ENCODE measurements around the gene CELSR1.
"Not testable (repeated sequence)": the region's sequence is repeated elsewhere in the genome, so short reads cannot be mapped to it uniquely, and the experiment has no call there.

The CELSR1 gene

DNA sequence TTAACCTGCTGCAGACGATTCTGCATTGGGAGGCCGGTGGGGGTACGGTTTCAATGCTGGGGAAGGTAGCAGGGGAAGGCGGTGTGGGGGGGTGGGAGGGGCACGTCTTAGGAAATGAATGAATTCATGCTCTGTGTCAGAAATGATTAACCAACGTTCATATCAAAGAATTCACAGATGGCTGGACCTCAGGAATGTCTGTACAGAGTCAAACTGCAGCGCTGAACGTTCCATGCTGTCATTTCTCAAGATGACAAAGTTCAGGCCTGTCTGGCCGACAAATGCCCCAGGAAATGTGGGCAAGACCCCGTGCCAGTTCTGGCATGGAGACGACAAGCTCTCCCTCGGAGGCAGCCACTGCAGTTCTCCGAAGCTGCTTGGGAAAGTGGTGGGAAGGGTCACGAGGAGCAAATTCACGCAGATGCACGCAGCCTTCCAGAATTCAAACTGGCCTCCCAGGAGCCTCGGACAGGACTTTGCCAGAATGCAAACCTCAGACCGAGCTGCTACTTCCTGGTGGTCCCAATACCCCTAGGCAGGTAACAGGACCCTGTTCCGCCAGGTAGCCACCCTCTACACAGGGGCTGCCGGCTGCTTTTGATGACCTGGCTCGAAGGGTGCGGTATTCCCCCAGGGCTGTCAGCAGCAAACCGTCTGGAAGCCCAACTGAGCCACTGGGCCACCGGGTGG lies 120.4 kb downstream of the CELSR1 start:
- no peak for DNase-seq (ENCODE audit: low spot score)

DNA sequence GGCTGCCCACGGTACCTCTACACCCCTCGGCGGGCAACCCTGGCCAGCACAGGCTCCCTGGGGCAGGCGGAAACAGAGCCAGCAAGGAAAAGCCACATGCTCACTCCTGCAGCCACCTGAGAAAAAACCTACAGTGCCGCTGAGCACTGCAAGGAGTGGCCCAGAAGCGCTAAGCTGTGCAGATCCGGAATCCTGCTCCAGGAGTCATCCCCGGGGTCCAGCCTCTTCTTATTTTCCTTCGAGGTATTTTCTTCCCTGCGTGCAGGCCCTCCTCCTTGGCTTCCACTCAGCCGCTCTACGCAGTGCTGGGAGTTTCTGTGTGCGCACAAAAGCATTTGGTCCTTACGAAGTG lies 120.9 kb downstream of the CELSR1 start:
- no peak for DNase-seq (ENCODE audit: low spot score)

DNA sequence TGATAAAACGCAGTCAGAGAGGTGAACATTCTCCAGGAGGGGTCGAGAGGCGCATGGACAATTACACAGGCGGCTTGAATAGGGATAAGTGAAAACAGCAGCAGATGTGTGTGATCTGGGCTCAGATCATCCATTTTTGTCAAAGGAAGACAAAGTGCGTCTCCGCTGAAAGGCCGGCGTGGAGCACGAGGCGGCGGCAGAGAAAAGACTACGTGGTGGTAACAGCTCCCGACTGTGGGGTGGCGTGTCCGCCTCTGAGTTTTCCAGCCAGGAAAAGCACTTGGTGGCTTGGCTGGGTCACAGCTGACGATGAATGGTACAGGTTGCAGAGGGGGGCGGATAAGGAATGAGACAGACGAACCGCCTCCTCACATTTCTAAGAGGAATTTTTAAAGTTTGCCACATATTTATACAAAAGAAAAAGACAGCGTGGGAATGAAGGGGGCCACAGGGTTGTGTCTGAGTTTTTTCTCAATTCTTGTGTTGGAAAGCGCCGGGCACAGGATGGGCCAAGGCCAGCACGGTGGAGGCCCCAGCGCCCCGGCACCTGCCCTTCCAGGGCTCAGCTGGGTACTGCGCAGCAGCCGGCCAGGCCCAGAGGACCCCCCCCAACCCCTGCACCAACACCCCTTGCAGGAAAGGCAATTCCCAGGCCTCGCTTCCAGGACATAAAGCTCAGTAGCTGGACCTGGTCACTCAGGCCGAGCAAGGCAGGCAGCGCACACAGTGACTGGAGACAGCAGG lies 121.5 kb downstream of the CELSR1 start:
- DNase-seq (ENCODE audit: low spot score), result no peak

DNA sequence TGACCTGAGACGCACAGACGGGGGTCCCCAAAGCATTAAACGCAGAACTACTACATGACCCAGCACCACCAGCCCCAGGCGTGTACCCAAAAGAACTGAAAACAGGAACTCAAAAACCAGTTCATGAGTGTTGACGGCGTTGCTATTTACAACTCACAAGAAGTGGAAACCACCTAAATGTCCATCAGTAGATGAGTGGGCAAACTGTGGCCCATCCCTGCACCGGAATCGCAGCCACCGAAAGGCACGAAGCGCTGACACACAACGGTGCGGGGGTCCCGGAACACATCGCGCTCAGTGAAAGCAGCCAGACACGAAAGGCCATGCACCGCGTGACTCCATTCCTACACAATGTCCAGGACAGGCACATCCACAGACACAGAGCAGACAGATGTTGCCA lies 122.7 kb downstream of the CELSR1 start:
- no peak for DNase-seq (ENCODE audit: low spot score)

DNA sequence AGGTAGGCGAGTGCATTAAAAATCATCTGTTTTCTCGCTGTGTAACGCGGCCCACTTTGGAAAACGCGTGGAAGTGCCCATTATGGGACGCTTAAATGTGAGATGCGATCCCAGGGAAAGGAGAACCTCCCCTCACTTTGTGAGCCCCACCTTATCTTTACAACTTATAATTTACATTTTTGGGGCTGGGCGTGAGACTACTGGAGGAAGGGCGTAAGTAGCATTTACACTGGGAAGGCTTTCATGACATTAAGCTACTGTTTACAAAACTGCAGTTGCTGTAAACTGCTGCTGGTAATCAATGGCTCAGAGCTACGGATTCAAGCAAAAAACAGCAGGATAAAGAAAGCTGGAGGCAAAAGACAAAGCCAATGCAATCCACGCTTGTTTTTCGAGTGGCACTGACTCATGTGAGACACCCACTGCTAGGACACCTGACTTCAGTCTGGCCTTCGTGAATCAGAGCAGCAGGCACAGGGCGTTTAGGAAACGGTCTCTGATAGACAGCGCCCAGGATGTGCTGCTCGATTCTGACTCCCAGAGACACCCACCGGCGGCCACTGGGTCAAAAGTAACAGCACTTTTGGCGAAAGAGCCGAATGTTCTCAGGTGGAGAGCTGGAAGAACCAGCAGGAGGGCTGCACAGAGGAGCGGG lies 123.6 kb downstream of the CELSR1 start:
- DNase-seq (ENCODE audit: low spot score), result no peak

DNA sequence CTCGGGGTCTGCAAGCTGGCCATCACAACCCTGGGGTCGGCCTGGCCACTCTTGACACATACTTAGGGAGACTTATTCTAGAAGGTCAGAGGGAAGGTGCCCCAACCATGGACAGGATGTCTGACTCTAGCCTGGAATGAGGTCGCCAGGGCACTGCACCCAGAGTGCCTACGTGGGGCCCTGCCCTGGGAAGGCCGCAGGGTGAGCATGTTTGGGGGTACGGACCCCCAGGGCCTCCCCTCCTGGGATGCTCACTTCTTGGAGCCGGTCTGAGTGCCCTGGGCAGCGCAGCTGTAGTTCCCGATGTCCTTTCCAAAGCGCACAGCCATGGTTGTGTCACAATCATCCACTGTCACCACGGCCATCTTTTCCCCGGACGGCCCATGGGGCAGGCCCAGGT lies 126.1 kb downstream of the CELSR1 start:
- no peak for DNase-seq (ENCODE audit: low spot score)

DNA sequence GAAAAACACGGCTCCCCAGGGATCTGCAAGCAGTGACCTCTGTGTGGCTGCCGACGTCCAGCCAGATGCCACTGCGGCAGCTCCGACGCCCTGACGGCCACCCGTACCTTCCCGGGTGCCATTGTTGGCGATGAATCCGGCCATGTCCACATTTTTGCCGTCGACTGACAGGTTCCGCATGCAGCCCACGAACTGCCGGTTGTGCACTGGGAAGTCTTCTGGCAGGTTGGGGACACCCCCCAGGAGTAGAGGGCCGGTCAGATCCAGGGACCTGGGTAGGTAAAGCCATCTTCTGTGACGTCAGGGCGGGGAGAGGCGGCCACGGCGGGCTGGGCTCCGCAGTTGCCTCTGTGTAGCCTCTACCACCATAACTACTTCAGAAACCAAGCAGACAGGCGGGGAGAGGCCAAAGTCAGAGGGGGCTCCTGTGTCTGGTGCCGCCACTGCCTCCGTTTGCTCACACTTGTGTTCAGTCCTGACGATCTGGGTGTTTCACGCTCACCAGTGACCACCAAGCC lies 127.1 kb downstream of the CELSR1 start:
- no peak for DNase-seq (ENCODE audit: low spot score)

DNA sequence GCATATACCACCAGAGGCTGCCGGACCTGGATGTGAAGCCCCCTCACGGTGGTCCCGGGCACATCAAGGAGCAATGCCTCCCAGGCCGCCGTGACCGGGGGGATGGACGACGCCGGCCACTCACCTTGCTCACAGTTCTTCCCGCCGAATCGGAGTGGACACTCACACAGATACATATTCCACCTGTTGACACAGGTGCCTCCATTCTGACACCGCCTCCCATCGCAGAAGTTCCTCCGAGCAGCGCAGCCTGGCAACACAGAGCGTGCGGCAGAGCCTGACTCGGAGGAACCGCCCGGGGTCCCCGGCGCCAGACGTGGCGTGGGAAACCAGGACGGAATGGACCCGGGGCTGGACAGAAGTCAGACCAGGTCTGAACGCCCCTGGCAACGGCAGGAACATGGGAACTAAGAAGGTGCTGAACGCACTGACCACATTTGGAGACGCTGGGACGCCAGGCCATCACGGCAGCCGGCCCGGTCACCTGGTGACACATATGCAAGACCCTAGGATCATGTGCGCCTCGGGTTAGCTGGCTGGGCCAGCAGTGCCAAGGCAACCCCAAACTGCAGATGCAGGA lies 127.7 kb downstream of the CELSR1 start:
- DNase-seq (ENCODE audit: low spot score), result no peak

DNA sequence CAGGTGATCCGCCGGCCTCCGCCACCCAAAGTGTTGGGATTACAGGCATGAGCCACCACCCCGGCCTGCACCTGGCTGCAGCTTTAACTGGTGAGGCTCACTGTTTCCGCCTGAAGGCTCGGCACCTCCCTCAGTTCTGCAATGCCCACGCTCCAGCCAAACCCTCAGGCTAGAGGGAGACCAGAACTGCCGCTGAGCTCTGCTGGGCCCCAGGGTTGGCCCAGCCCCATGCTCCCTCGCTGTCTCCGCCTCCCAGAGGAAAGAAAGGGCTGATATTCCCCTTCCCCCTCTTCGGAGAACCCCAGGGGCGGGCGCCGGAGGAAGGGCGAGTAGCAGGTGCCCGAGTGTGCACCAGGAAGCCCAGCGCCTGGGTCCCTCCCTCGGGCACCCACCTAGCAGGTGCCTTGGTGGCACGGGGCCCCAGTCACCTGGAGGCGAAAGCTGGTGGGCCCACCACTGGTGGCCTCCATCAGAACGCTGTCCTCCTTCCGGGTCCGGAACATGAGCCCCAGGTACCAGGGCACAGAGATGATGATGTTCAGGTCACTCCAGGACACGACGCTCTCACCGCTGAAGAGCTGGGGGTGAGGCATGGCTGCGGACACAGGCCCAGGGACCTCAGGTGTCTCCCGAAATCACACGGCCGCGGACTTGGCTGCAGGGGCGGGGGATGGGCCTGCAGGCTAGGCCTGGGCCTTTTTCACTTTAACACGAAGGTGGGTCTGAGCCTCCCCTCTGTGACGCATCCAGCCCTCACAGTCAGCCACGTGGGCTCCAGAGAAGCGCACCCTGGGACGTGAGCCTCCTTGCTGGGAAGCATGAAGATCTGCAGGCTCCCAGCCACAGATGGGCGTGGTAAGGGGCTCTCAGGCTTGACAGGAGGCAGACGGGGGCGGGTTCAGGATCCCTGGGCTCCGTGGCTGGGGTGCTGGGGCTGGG lies 128.6 kb downstream of the CELSR1 start:
- no peak for DNase-seq (ENCODE audit: low spot score)

DNA sequence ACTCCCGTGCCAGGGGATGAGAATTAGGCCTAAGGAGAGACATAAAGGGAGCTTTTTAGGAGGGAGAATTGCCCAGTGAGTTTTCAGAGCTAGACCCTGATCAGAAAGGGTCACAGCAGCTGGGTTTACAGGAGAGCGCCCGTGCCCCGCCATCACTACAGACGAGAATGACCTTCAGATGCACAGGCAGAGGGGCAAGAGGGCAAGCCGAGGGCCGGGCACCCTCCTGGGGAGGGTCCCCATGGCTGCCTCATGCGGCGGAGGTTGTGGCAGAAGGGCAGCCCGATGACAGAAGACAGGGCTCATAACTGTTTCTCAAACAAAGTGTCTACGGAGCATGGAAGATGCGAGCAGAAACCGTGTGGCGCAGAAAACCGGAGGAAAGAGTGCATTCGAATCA lies 129.7 kb downstream of the CELSR1 start:
- DNase-seq (ENCODE audit: low spot score), result no peak

DNA sequence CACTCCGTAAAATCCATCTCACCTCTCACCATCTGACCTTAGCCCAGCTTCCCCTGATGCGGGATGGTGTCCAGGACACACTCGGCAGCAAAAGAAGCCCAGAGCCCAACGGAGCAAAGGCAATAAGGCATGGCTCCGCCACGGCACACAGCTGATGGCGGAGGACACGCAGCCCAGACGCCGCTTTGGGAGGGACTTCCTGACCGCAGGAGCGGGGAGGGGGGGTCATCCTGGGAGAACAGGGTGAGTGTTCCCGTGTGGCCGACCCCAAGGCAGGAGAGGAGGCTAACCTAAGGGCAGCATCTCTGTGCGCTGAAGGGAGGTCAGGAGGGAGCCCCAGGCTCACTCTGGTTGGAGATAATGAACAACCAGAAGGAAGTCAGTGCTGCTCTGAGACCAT lies 130.6 kb downstream of the CELSR1 start:
- no peak for DNase-seq (ENCODE audit: low spot score)

DNA sequence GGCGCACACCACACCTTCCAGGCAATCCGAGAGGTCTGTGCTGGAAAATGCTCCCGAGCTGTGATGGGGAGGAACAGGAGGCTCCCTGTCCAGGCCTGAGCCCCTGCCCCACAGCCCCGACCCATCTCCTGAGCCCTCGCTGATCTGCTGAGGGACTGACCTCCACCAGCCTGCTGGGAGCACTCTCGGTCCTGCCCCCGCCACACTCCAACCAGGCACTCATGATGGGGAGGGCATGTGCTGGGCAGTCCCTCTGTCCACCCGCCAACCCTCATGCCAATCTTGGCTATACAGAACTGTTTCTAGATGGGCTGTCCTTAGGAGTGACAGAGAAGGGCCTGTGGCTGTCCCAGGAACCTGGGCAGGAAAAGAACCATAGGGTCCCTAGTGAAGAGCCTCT lies 131.1 kb downstream of the CELSR1 start:
- no peak for DNase-seq (ENCODE audit: low spot score)

DNA sequence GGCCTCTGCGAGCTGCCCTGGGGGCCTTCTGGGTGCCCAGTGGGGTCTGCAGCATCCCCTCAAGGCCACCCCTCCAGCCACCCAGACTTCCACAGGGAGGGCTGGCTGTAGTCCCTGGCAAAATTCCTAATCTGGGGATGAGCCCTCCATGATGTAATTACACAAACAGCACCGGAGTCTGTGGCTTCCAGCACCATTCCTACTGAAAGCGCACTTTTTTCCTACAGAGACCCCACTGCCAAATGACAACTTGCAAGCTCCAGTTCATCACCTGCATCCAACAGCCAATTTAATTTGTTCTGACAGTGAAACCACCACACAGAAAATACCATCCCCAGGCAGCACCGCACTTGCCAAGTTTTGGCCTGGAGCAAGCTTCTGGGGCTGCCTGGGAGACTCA lies 131.5 kb downstream of the CELSR1 start:
- no peak for DNase-seq (ENCODE audit: low spot score)

DNA sequence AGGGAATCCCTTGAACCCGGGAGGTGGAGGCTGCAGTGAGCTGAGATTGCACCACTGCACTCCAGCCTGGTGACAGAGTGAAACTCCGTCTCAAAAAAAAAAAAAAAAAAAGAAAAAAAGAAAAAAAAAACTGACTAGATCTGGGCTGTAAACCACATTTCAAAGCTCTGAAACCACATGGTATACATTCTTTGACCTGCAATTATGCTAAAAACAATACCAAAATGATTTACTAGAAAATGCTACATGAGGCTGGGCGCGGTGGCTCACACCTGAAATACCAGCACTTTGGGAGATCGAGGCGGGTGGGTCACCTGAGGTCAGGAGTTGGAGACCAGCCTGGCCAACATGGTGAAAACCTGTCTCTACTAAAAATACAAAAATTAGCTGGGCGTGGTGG lies 133.5 kb downstream of the CELSR1 start:
- not testable (repeated sequence) for DNase-seq (ENCODE audit: low spot score)

DNA sequence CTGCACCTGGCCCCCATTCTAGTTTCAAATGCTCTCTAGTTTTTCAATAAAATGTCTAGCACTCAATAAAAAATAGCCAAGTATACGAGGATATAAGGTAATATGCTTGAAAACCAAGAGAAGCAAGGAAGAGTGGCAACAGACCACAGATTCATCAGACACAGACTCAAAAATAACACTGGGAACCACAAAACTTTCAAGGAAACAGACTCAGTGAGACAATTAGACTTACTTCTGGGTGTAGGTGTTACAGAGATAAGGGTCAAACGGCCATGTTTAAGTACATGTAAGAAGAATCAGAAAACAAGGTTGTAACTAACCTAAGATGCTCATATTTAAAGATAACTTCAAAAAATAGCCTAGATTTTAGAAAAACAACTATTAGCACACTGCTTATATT lies 134.9 kb downstream of the CELSR1 start:
- no peak for DNase-seq (ENCODE audit: low spot score)

DNA sequence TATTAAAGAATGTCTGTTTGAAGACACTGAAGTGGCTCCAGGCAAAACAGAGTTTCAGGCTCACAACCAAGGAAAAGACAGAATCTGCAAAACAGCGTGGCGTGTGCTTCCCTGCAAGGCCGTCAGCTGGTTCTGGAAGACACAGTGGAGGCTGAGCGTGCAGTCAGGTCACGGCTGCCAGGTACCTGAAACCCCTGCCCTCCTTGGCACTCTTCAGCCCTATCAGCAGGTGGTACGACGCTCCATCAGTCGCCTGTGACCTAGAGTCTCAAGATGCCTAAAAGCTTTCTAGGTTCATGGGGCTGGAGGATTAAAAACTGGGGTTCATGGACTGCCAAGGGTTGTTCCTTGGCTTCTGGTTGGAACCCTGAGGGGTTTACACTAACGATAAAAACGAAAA lies 136.1 kb downstream of the CELSR1 start:
- DNase-seq (ENCODE audit: low spot score), result no peak

DNA sequence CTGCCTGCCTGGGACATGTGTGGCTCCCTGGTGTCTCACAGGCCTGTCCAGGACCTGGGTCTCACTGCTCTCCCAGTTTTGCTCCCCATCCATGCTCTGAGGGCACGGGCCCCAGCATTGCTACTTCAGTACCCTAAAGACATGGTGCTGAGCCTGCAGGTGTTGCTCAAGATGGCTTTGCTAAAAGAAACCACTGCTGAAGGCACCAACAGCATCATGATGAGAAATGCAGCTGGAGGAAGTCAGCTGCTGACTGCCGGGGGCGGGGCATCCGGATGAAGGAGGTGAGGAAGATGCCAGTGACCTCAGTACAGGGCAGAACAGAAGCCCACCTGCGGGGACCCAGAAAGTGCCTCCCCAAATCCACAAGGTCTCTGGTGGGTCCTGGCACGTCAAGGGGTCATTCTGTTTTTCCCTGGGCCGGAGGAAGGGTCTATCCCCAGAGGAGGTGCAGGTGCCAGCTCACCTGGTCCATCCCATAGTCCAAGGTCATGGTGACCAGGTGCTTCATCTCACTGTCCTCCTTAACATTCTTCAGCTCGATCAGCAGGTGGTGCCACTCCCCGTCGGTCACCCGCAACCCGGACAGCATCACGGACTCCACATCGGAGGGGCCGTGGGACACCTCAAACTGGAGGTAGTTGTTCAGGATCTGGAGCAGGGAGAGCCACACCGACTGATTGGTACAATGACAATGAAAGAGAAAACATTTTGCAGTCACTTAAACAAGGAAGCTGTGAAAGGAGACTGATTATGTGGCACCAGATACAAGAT lies 138.0 kb downstream of the CELSR1 start:
- no peak for DNase-seq (ENCODE audit: low spot score)

DNA sequence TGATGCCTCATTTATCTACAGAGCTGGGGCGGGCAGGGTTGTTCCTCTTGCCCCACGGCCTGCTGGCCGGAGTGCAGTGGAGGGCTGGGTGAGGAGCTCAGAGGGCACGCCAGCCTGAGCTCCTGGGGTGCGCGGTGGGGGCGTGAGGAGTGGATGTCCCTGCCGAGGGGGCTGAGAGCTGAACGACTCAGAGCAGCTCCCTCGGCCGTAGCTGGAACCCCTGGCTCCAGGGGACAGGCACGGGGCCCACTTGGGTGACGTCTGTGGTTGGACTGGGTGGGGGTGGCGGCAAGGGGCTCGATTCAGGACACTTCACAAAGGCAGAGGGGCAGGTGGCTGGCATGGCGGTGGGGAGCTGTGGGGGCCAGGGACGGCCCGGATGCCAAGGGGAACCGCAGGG lies 139.5 kb downstream of the CELSR1 start:
- no peak for DNase-seq (ENCODE audit: low spot score)

DNA sequence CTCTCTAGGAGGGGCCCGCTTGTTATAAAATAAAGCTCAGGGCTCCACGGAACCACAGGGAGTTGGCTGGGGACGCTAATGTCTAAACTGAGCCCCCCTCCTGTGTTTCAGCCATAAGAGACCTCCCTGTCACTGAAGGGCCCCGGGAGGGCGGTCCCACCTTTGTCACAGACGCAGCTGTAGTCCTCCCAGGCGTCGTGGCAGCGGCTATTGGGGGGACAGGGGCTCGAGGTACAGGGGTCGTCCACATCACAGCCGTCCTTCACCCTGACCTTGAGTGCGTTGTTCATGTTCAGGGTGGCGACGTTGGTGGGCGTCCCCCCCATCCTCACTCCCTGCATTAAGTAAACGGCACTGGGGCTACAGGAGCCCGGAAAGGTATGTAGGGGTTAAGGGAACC lies 139.9 kb downstream of the CELSR1 start:
- DNase-seq (ENCODE audit: low spot score), result no peak

DNA sequence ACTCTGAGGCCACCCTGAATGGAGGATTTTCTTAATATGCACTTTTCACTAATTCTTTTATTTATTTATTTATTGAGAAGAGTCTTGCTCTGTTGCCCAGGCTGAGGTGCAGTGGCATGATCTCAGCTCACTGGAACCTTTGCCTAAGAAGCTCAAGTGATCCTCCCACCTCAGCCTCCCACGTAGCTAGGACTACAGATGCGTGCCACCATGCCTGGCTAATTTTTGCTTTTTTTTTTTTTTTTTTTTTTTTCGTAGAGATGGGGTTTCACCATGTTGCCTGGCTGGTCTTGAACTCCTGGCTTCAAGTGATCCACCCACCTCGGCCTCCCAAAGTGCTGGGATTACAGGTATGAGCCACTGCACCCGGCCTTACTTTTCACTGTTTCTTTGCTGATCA lies 140.4 kb downstream of the CELSR1 start:
- DNase-seq (ENCODE audit: low spot score), result not testable (repeated sequence)

DNA sequence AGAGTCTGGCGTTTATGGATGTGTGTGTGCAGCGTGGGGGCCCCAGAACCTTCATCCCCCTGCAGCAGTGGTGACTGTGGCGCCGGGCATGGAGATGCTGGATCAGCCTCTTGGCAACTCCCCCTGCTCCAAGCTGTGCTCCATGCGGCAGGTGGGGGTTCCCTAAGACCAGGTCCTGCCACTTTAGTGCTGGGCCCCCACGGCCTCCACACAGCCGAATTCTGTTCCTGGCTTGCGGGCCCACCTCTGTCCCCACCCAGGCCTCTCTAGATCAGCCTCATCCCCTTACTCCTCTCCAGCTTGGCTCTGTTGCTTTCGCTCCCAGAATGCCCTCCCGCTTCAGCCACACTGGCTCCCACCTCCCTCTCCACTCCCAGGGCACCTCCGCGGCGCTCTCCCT lies 142.3 kb downstream of the CELSR1 start:
- DNase-seq (ENCODE audit: low spot score), result no peak

Data from COLO829 (cell line).